ENCODE results near the gene TMC1.

Gene TMC1

GRCh38 chr9:72622186-72622585 lies 100.8 kb downstream of the TMC1 start:
- DNase-seq: no peak

GRCh38 chr9:72623156-72623555 lies 101.7 kb downstream of the TMC1 start:
- no peak for DNase-seq

GRCh38 chr9:72627147-72627546 lies 105.7 kb downstream of the TMC1 start:
- no peak for DNase-seq

- no peak for DNase-seq
Measured at GRCh38 chr9:72627956-72628540, 106.6 kb downstream of the TMC1 start.

GRCh38 chr9:72633966-72634365 lies 112.6 kb downstream of the TMC1 start:
- DNase-seq: no peak

- DNase-seq: no peak
Measured at GRCh38 chr9:72635197-72635596, 113.8 kb downstream of the TMC1 start.

GRCh38 chr9:72636621-72637020 lies 115.2 kb downstream of the TMC1 start:
- DNase-seq: no peak

- no peak for DNase-seq
Measured at GRCh38 chr9:72643651-72644050, 122.2 kb downstream of the TMC1 start.

- no peak for DNase-seq
Measured at GRCh38 chr9:72646061-72646460, 124.7 kb downstream of the TMC1 start.

GRCh38 chr9:72648324-72649126 lies 127.1 kb downstream of the TMC1 start:
- no peak for DNase-seq

GRCh38 chr9:72649127-72649442 lies 127.7 kb downstream of the TMC1 start:
- DNase-seq: no peak

GRCh38 chr9:72650206-72650605 lies 128.8 kb downstream of the TMC1 start:
- DNase-seq: no peak

- DNase-seq: no peak
Measured at GRCh38 chr9:72656021-72656420, 134.6 kb downstream of the TMC1 start.

- no peak for DNase-seq
Measured at GRCh38 chr9:72657023-72657422, 135.6 kb downstream of the TMC1 start.

- DNase-seq: no peak
Measured at GRCh38 chr9:72658703-72659102, 137.3 kb downstream of the TMC1 start.

GRCh38 chr9:72661401-72662135 lies 140.2 kb downstream of the TMC1 start:
- no peak for DNase-seq

GRCh38 chr9:72665421-72665820 lies 144.0 kb downstream of the TMC1 start:
- no peak for DNase-seq

- no peak for DNase-seq
Measured at GRCh38 chr9:72667181-72667580, 145.8 kb downstream of the TMC1 start.

- DNase-seq: no peak
Measured at GRCh38 chr9:72674961-72675360, 153.6 kb downstream of the TMC1 start.

GRCh38 chr9:72675586-72675985 lies 154.2 kb downstream of the TMC1 start:
- DNase-seq: no peak

GRCh38 chr9:72680593-72681282 lies 159.3 kb downstream of the TMC1 start:
- DNase-seq: no peak

GRCh38 chr9:72681283-72681630 lies 159.8 kb downstream of the TMC1 start:
- no peak for DNase-seq

GRCh38 chr9:72684615-72685014 lies 163.2 kb downstream of the TMC1 start:
- no peak for DNase-seq

GRCh38 chr9:72685911-72686310 lies 164.5 kb downstream of the TMC1 start:
- DNase-seq: no peak
